Putamen (tissue), 1 donor: ENCODE results near the gene SEZ6L.
A peak's percentile ranks its signal among the peaks of the same experiment; 100 is the strongest.

Source experiments
- DNase-seq: peaks from one replicate; pipeline ENCODE4 v3.0.0-alpha.2; 2016; ENCODE audit warnings: low spot score

SEZ6L gene

DNA sequence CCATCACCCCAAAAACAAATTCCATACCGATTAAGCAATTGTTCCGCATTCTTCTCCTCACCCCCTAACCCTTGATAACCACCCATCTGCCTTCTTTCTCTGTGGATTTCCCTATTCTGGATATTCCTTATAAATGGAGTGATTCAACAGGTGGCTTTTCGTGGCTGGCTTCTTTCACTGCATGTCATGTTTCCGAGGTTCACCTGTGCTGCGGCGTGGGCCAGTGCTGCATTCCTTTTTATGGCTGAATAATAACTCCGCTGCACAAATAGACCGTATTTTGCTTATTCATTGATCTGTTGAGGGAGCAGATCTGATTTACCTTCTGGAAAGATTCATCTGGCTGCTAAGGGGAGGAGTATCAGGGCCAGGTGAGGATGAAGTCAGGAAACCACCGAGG, 165.0 kb downstream of the SEZ6L start:
- no peak for DNase-seq

DNA sequence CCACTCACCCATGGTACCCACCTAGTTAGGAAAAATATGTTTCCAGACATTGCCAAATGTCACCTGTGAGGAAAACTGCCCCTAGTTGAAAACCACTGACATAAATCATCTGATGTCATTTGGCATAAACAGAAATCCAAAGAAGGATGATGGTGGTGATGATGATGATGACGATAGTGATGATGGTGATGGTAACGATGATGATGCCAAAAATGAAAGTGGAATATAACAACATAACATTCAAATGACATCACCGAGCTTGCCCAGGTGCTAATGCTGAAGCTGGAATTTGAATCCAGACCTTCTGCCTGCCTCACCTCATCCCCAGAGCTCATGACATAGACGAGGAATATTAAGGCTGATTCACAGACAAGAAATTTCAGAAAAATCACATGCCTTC, 167.5 kb downstream of the SEZ6L start:
- DNase-seq = no peak

DNA sequence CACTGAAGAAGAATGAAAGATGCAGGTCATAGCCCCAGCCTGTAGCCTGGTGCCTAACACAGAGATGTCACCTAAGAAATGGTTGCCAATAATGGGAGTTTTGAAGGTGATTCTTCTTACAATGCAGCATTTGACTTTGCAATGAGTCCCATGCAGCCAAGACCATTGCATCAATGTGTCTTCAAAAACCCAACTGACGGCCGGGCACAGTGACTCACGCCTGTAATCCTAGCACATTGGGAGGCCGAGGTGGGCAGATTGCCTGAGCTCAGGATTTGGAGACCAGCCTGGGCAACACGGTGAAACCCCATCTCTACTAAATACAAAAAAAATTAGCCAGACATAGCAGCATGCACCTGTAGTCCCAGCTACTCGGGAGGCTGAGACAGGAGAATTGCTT, 170.5 kb downstream of the SEZ6L start:
- DNase-seq = no peak

DNA sequence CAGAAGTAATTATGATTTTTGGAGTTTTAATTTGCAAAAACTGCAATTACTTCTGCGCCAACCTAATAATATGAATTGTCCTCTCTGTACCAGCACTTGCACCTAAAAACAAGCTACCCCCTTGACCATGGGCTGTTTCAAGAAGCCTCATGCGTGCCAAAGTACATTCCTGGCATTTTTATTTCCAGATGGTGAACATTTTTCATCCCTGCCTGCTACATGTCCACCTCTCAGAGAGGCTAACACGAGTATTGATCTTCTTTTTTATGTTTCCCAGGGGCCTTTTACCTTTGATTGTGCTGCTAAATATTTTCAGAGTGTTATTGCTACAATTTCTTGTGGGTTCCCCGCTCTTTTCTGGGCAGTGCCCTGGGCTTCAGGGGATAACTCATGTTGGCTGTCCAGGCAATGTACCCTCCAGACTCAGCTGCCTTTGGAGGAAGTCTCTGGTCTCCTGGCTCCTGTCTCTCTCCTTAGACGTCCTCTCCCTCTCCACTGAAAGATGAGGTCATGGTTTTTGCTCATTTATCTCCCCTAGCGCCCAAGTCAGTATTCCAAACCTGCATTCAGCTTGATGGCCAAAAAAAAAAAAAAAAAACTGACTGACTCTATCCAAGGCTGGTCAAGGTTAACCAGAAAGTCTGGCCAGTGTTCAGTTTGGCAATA, 173.6 kb downstream of the SEZ6L start:
- no peak for DNase-seq

DNA sequence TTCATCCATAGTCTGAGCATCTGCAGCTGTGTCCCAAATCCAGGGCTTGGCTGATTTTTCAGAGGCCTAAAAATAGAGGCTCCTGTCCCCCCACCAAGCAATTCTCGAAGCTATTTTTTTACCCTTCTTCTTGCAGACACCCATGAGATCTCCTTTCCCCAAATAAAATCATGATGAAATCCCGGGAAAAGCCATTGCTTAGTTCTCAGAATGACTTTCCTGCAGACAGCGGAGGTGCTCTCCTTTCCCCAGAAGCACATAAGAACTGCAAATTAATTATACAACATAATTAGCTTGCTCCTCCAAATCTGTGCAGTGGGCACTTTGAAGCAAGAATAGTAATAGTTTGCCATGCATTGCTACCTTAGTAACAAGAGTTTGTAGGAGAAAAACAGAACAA, 176.2 kb downstream of the SEZ6L start:
- no peak for DNase-seq

DNA sequence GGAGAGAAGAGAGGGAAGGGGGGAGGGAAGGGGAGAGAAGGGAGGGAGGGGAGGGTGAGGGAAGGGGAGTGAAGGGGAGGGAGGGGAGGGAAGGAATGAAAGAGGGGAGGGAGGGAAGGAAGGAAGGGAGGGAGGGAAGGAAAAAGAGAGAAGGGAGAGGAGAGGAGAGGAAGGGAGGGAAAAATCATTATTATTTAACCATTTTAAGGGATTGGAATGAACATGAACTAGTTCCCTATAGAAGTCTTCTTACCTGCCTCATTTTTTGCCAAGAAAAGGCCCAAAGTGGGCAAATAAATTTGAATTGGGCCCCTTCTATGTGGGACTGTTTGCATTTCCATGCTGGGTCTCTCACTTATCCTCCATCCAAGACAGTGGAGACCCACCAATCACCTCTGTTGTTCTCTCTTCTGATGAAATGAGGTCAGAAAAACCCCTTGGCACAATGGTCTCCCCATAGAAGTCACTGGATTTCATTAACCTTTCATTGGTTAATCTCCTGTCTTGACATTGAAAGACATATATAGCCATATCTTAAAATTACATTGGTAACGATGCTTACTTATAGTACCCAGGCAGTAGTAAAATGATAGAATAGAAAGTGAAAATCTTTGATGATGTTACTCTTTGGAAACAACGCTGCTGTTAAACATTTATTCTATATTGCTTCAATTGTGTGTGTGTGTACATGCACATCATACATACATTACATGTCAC, 179.7 kb downstream of the SEZ6L start:
- no peak for DNase-seq

DNA sequence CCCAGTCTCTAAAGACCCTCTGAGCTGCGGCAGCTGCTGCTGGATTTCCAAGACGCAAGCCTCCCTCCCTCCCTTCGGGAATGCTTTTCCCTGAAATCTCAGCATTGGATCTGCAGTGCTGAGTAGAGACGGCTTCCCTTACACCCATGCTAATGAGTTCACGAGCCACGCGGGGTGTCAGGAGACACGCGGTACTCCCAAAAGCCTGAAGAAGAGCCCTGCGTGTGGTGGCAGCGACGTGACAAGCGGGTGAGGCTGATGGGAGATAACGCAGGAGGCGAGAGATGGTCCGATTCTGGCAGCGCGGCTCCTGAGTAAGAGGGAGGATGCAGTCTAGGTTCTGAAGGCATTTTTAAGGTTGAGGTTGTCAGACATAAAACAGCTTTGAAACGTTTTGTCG, 185.4 kb downstream of the SEZ6L start:
- no peak for DNase-seq

DNA sequence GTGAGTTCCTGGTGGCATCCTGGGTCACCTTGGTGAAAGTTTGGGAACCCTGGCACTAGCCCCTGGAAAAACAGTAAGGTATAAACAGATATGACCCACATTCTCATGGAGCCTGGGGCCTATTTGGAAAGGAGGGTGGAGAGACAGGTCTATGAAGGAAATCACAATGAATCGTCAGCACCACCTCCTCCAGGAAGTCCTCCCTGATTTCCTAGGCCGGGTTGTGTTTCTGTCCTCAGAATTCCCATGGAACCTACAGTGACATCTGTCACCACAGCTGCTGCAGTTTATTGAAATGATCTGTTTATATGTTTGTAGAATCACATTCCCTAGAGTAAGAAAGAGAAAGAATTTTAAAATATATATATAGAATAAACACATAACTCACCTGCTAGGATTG, 188.0 kb downstream of the SEZ6L start:
- no peak for DNase-seq

DNA sequence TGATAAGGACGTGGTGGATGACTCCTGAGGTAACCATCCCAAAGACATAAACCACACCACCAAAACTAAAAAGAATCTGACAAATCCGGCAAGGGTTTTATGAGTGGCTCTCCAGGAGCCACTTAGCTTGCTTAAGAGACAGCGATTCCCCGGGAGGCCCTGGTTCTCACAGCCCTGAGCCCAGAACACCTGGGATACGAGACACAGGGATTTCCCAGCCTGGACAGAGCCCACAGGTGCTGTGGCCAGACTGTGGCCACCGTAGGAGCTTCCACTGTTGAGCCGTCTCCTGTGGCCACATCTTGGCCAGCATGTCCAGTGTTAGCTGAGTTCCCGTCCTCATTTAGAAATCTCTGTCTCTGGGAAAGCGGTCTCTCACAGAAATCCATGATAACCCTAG, 188.6 kb downstream of the SEZ6L start:
- DNase-seq = no peak

DNA sequence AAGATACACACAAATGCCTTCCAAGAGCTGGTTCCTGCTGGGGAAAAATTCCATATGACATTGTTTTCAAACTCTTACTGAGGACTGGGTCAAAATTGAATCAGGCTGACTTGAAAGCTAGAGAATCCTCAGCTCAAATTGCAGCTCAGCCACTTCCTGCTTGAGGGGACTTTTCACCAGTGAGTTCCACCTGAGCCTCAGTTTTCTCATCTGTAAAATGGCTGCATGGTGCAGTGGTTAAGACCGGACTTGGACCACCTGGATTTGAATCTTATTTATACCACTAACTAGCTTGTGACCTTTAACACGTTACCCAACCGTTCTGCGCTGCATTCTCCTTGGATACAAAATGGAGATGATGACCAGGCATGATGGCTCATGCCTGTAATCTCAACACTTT, 189.9 kb downstream of the SEZ6L start:
- DNase-seq = no peak

DNA sequence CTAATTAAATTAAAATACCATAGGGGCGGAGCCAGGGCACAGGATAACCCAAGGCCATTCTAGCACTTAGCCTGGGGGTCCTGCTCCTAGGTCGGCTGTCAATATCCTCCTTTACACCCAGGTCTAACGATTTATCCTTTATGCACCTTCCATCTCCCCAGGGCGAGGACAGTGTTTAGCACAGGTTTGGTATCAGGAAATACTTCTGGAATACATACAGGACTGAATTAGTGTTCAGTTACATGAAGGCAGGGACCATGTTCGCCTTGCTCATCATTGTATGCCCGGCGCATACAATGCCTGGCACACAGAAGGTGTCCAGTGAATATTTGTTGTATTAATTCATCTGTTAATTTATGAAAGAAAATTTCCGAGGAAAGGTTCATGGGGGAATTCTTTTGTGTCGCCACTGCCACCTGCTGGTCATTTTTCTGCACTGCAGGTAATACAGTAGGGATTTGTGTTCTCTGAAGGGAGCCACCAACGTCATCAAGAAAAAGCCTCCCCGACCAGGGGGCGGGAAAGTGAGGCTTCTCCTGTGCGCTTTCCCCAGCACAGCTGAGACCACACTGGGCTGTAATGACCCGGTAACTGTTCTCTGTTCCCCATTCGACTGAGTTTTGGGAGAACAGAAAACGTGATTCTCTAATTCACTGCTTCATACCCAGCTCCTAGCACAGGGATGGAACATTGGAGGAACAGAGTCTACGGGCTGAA, 191.1 kb downstream of the SEZ6L start:
- DNase-seq = peak; percentile 51

DNA sequence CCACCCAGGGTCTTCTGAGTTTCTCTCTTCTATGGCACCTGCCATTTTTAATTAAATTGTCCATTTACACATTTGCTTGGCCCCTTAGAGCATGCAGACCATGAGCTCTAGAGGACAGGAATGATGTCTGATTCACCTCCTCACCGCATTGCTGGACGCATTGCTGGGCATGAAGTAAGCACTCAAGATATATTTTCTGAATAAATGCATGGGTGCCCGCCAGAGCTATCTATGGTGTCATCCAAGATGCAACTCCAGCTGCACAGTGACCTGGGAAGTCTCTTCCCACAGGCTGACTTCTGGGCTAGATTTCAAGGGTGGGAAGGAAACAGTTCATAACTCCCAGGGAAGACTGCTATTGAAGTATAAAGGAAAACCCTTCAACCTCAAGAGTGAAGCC, 193.2 kb downstream of the SEZ6L start:
- DNase-seq = no peak

DNA sequence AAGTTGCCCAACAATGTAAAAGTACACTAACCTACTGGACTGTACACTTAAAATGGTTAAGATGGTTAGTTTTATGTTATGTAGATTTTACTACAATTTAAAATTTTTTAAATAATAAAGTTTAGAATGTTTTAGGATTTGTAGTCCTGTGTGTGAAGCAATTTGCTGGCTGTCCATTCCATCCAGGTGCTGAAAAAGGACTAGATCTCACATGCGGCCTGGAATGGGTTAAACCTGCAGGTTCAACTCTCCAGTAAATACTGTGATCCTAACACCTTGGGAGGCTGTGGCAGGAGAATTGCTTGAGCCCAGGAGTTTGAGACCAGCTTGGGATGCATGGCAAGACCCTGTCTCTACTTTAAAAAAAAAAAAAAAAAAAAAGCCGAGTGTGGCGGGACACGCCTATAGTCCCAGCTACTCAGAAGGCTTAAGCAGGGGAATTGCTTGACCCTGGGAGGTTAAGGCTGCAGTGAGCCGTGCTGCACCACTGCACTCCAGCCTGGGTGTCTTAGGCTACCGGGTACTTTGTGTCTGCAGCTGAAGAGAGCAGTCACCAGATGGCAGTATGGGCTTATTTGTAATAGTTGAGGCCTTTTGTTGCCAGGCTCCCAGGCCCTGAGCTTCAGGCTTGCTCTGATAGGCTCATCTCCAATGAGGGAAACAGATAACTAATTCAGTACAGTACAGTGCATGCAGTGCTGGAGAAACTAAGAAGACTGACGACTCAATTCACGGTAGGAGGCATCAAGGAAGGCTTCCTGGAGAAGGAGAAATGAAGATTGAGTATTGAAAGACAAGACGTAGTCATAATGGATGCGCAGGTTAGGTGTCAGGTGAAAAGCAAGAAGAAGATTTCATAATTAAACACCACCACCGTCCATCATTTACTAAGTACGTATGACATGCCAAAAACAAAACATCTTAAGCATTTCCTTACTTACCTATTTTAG, 195.1 kb downstream of the SEZ6L start:
- peak; percentile 55 for DNase-seq

DNA sequence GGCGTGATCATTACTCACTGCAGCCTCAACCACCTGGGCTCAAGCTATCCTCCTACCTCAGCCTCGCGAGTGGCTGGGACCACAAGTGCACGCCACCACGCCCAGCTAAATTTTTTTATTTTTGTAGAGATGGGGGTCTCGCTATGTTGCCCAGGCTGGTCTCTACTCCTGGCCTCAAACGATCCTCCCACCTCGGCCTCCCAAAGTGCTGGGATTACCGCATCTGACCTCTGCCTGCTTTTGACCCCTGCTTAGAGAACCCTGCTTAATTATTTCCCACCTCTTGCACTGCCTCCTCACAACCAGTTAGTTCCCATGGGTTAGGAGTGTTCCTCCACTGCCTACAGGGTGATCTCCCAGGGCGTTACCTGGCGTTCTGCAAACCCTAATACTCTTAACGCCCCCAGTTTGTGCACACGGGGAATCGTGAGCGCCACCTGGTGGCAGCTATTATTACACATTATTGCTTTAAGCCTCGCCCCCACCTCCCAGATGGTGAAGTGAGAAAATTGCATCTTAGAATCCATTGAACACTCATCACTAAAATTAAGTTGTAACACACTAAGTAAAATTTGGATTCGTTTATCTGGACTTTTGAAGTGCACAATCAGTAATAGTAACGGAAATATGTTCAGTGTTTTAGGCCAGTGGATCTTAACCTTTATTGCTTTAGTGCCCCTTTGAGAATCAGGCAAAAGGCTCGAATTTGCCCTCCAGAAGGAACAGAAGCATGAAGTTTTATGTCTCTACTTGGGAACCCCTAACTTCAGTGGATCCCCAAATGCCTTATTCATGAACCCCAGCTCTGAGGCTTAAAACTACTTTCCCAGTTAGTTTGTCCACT, 198.4 kb downstream of the SEZ6L start:
- DNase-seq = peak; percentile 12

DNA sequence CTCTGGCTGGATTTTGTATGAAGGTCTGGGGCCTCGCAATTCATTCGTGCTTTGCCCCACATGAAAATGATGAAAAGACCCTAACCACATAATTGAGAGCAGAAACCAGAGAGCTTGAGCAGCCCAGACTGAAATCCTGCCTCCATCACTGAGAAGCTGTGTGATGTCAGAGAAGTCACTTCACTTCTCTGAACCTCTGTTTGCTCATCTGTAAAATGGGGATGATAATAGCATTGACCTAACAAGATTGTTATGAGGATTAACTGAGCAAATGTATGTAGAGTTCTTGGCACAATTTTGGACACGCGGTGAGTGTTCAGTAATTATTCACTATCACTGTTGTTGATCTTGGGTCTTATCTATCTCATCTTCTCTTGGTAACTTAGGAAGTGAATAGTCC, 203.6 kb downstream of the SEZ6L start:
- DNase-seq = no peak

DNA sequence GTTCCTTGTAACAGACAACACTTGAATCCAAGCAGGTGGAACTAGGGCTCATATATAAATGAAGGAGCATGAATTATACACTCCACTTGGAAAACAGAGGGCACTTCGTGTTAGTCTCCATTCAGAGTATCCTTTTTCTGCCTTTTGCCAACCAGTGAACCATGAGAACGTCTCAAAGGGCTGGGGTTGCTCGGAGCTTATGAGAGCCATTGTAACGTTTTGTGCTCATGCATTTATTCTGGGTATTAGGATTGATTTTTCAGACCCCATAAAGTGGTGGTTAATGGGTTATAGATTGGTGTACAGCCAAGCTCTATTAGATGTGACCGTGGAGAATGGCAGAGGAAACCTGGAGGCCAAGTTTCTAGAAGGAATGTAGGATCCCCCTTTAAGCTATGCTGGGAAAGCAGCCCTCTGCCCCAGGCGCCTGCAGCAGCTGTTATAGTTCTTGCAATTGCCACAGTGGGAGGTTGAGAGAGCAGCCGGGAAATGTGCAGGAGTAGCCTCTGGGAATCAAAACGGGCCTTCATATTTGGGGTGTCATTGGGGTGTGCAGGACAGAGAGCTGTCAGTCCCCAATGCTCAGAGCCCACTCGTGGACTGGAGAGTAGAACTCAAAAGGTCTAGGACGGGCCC, 205.2 kb downstream of the SEZ6L start:
- no peak for DNase-seq

DNA sequence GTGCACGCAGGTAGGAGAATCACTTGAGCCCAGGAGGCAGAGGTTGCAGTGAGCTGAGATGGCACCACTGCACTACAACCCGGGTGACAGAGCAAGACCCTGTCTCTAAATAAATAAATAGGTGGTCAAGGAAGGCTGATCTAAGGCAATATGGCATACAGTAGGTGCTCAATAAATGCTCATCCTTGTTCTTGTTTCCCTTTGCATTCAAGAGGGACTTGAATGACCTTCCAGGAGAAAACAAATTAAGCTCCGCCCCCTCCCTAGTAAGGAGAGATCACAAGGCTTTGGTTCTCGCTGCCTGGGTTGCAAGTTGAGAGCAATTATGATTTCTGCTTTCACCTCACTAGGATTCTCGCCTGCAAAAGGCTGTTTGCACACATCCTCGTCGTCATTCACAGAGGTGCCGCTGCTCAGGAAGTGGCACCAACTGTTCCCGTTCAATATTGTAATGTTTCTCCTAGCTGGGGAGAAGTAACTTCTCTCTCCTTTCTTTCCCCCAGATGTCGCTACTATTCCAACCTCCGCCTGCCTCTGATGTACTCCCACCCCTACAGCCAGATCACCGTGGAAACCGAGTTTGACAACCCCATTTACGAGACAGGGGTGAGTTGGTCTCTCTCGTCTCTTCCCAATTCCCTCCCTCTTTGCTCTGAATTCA, 208.0 kb downstream of the SEZ6L start:
- peak; percentile 56 for DNase-seq

DNA sequence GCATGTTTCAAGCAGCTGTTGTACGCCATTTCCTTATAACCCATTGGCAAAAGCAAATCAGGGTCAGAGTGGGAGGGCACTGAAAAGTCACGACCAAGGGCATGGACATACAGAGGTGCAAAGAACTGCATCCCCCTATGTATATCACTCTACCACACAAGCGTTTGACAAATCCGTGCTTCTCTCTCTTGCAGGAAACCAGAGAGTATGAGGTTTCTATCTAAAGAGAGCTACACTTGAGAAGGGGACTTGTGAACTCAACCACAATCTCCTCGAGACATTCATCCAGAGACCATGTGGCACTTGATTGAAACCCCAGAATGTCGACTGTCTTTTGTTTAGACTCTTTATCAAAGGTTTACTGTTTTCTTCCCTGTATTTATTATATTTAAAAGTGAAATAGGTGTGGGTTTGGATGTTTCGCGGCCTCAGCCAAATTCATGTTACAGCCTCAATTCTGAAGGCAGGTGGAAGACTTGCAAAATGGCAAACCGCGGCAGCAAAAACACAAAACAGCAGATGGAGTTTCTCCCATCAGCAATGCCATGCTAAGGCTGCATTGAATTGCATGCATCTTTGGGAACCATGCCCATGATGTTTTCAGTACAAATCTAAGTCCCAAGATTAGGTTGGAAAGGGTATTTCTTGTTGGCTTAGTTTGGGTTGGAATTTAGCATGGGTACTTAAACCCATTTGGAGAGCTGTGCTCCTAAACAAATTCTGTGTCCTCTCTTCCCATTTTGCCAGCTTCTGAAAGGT, 211.0 kb downstream of the SEZ6L start:
- DNase-seq = no peak

DNA sequence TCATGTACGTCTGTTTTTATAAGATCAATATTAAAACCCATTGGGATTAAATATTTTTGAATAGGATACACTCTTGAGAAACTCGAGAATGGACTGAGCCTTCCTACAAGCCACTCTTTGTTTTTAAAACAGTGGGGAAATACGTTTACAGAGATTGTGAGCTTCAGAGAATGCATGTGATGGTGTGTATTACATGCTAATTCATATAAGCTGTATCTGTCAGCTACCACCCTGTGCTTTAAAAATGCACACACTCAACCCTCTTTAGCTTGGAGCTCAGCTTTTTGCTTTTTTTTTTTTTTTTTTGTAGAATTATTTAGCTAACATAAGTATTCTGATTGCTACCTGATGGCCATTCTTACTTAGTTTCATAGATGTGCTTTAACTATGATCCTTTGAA, 213.5 kb downstream of the SEZ6L start:
- no peak for DNase-seq
